HepG2 (cell line): ENCODE data around the gene PTF1A. TPM values are rescaled to one million over a fixed set of nuclear protein-coding genes. Genes with fewer than 3 reads are reported as not detected.

Source experiments
- ATAC-seq: fragments of 200-7000 bp; cut with Tn5 transposase; 3 replicates; pipeline ENCODE4 v1.9.1; 2020; ENCODE audit warnings: mild to moderate bottlenecking, moderate library complexity
- BruUV-seq: library from RNA; stranded (reverse); fragments of 400-500 nt; replicated peaks from 2 replicates; lab custom pipeline; 2021; lab: Mats Ljungman, UMichigan
- CTCF ChIA-PET: fragments of 300-600 bp; formaldehyde crosslinking; extraction: SDS; loops from one replicate; lab custom pipeline; 2021; ENCODE audit warnings: low total read pairs, inconsistent platforms, low intra/inter-chr PET ratio; lab: Yijun Ruan, JAX
- POLR2A ChIA-PET: fragments of 350-600 bp; sonication (Branson Sonifier 250); formaldehyde crosslinking; loops from one replicate; lab custom pipeline; 2020; ENCODE audit warnings: antibody characterized with exemption, inconsistent platforms; lab: Yijun Ruan, JAX
- DNase-seq: peaks from one replicate; pipeline ENCODE4 v3.0.0-alpha.2; 2015; ENCODE audit warnings: low spot score
- FAIRE-seq: peaks from 3 replicates; lab custom pipeline; 2011; peaks lifted over from hg19 to GRCh38; lab: Jason Lieb, UNC
- H2AFZ ChIP-seq: one replicate; pipeline ENCODE4 v1.6.1; 2011; ENCODE audit warnings: low read length, inconsistent platforms
- H3K27ac ChIP-seq: fragments of 300-600 bp; 3 replicates; pipeline ENCODE4 v1.8.0; 2011; ENCODE audit warnings: mixed run types, mild to moderate bottlenecking, mixed read lengths, low read length, inconsistent platforms; ENCODE audit not compliant: insufficient read depth; ENCODE audit errors: extremely low read length
- H3K27me3 ChIP-seq, 2 experiments: fragments of 200-600 bp in 1 of 2; 2 replicates in 1 of 2; 3 replicates in 1 of 2; pipeline versions ENCODE4 v1.6.0 to v1.8.0; 2011; ENCODE audit warnings: low read length in 2 of 2, mild to moderate bottlenecking in 2 of 2, moderate library complexity in 2 of 2, inconsistent platforms in 1 of 2; ENCODE audit not compliant: insufficient read depth in 2 of 2, control insufficient read depth in 1 of 2
- H3K36me3 ChIP-seq, 2 experiments: fragments of 200-600 bp in 1 of 2; replicated peaks in 1 of 2; 2 replicates in 1 of 2; 3 replicates in 1 of 2; pipeline versions ENCODE4 v1.5.1 to v1.8.0; 2011; ENCODE audit warnings: low read length in 2 of 2, inconsistent platforms in 1 of 2; ENCODE audit not compliant: insufficient read depth in 2 of 2, control insufficient read depth in 1 of 2
- H3K4me1 ChIP-seq: 2 replicates; pipeline ENCODE4 v1.5.1; 2012; ENCODE audit warnings: low read length, inconsistent platforms; ENCODE audit not compliant: insufficient read depth
- H3K4me2 ChIP-seq: 2 replicates; pipeline ENCODE4 v1.6.0; 2011; ENCODE audit warnings: low read depth, low read length, inconsistent platforms
- H3K4me3 ChIP-seq, 3 experiments: fragments of 200-600 bp in 1 of 3; sonication (generic), shearing (Covaris generic) in 1 of 3; replicated peaks in 1 of 3; 2 replicates each; pipeline ENCODE4 v1.5.1; 2011 to 2016; ENCODE audit warnings: low read length in 3 of 3, inconsistent platforms in 2 of 3, low read depth in 2 of 3, mild to moderate bottlenecking in 2 of 3, control low read depth in 1 of 3, mixed read lengths in 1 of 3; ENCODE audit not compliant: insufficient read depth in 1 of 3
- H3K79me2 ChIP-seq: one replicate; pipeline ENCODE4 v1.6.1; 2011; ENCODE audit warnings: low read length, inconsistent platforms; ENCODE audit not compliant: insufficient read depth
- H3K9ac ChIP-seq: 2 replicates; pipeline ENCODE4 v1.6.0; 2011; ENCODE audit warnings: mild to moderate bottlenecking, low read depth, low read length, inconsistent platforms; ENCODE audit not compliant: insufficient read depth
- H3K9me3 ChIP-seq: 2 replicates; pipeline ENCODE4 v1.5.1; 2012; ENCODE audit warnings: mild to moderate bottlenecking, low read length
- H4K20me1 ChIP-seq: 2 replicates; pipeline ENCODE4 v1.6.0; 2011; ENCODE audit warnings: inconsistent platforms, mild to moderate bottlenecking, low read length, moderate library complexity; ENCODE audit not compliant: insufficient read depth
- BCL3 ChIP-seq: sonication (generic); formaldehyde crosslinking; IDR thresholded peaks from 2 replicates; pipeline ENCODE4 v1.5.1; 2020; ENCODE audit warnings: mild to moderate bottlenecking, missing genetic modification reagents, moderate library complexity
- BCL6 ChIP-seq: IDR thresholded peaks from 2 replicates; pipeline ENCODE4 v1.6.1; 2016; ENCODE audit warnings: missing genetic modification reagents, missing compliant biosample characterization
- CERS6 ChIP-seq: sonication (generic); formaldehyde crosslinking; IDR thresholded peaks from 2 replicates; pipeline ENCODE4 v1.5.0; 2020; ENCODE audit warnings: missing genetic modification reagents
- CHD4 ChIP-seq: fragments of 200-600 bp; sonication (generic); IDR thresholded peaks from 2 replicates; pipeline ENCODE4 v1.7.0; 2017; ENCODE audit warnings: mild to moderate bottlenecking, low read length, borderline replicate concordance
- GMEB1 ChIP-seq: sonication (generic); formaldehyde crosslinking; IDR thresholded peaks from 2 replicates; pipeline ENCODE4 v1.5.1; 2020; ENCODE audit warnings: missing genetic modification reagents, mild to moderate bottlenecking, borderline replicate concordance
- HNRNPLL ChIP-seq: fragments of 200-400 bp; formaldehyde crosslinking; IDR thresholded peaks from 2 replicates; pipeline ENCODE4 v1.6.1; 2017; ENCODE audit warnings: mild to moderate bottlenecking, low read depth, low read length; ENCODE audit not compliant: poor library complexity, severe bottlenecking
- MAFG ChIP-seq: sonication (generic); formaldehyde crosslinking; IDR thresholded peaks from 2 replicates; pipeline ENCODE4 v1.5.1; 2020; ENCODE audit warnings: mild to moderate bottlenecking, missing genetic modification reagents
- NFE2L1 ChIP-seq: sonication (generic); formaldehyde crosslinking; IDR thresholded peaks from 2 replicates; pipeline ENCODE4 v1.4.0; 2020; ENCODE audit warnings: missing genetic modification reagents, mild to moderate bottlenecking, borderline replicate concordance
- NFE2L2 ChIP-seq: fragments of 150-350 bp; IDR thresholded peaks from 2 replicates; pipeline ENCODE4 v1.6.1; 2014; ENCODE audit warnings: low read length
- SALL1 ChIP-seq: sonication (generic); formaldehyde crosslinking; IDR thresholded peaks from 2 replicates; pipeline ENCODE4 v1.8.0; 2022; ENCODE audit warnings: mild to moderate bottlenecking, missing genetic modification reagents
- SIX1 ChIP-seq: sonication (generic); formaldehyde crosslinking; IDR thresholded peaks from 2 replicates; pipeline ENCODE4 v1.4.0; 2020; ENCODE audit warnings: missing genetic modification reagents, borderline replicate concordance
- SMARCC2 ChIP-seq: fragments of 450-650 bp; IDR thresholded peaks from 2 replicates; pipeline ENCODE4 v1.6.1; 2017; ENCODE audit warnings: antibody characterized with exemption, mild to moderate bottlenecking
- ZBTB21 ChIP-seq: sonication (generic); formaldehyde crosslinking; IDR thresholded peaks from 2 replicates; pipeline ENCODE4 v1.4.0; 2020; ENCODE audit warnings: missing genetic modification reagents
- ZMYM4 ChIP-seq: sonication (generic); formaldehyde crosslinking; IDR thresholded peaks from 2 replicates; pipeline ENCODE4 v1.8.1; 2023; ENCODE audit warnings: mild to moderate bottlenecking, missing genetic modification reagents
- ZNF674 ChIP-seq: sonication (generic); formaldehyde crosslinking; IDR thresholded peaks from 2 replicates; pipeline ENCODE4 v1.5.0; 2020; ENCODE audit warnings: low read depth, mild to moderate bottlenecking, missing genetic modification reagents
- WGBS: methylation state at CpG from one replicate; pipeline ENCODE4 v1.1.6; 2017; ENCODE audit warnings: low lambda C conversion rate; 5-methylcytosine and 5-hydroxymethylcytosine counted together
- in situ Hi-C: cut with HindIII; loops from 2 replicates; pipeline ENCODE4 v1.10.0; 2017; ENCODE audit warnings: low pct_unique_long_range_greater_than_20kb; ENCODE audit not compliant: extremely low pct_ligation_motif_present
- intact Hi-C: fragments of 100-400 bp; cut with micrococcal nuclease; formaldehyde crosslinking; loops from one replicate; pipeline ENCODE4 v1.10.0; 2022; ENCODE audit not compliant: unreplicated experiment
- polyA plus RNA-seq, 8 experiments: library from polyadenylated mRNA; depleted of rRNA in 3 of 8; stranded (reverse) in 7 of 8; unstranded in 1 of 8; fragments of >200 nt; fragmentation: Illumina TruSeq in 4 of 8; extraction: Trizol in 4 of 8; gene quantifications; 2 replicates each; pipeline versions ENCODE4 v1.2.1 to v1.2.3, GENCODE V29; 2011 to 2016; ENCODE audit warnings: low read depth in 4 of 8, missing spikeins in 1 of 8, mixed read lengths in 1 of 8; ENCODE audit not compliant: insufficient read depth in 1 of 8
- total RNA-seq, 5 experiments: library from RNA; depleted of rRNA; stranded (reverse); fragments of >200 nt; fragmentation: Illumina TruSeq; extraction: Trizol; gene quantifications; 2 replicates each; pipeline ENCODE4 v1.2.3, GENCODE V29; 2016; ENCODE audit warnings: low read depth in 1 of 5
- TF ChIP-seq, protein P1 (sequence below), 2 experiments: sonication (generic) in 1 of 2; formaldehyde crosslinking in 1 of 2; IDR thresholded peaks; 2 replicates each; pipeline versions ENCODE4 v1.4.0 to v1.6.1; 2018 to 2020; ENCODE audit warnings: missing genetic modification reagents in 2 of 2, borderline replicate concordance in 1 of 2, low read depth in 1 of 2, mild to moderate bottlenecking in 1 of 2, missing biosample characterization in 1 of 2

Gene PTF1A
- total and polyA plus RNA-seq, 2 of the 13 experiments (the other 11 are each of a cell fraction or from before 2014, with no cell fraction given) = not detected

GRCh38 chr10:23186178-23186577 lies 5.9 kb upstream of the PTF1A start:
- H3K27me3 ChIP-seq = peaks cover 2 to 22% of the 10 kb centered on the region in 2 experiments
- H2AFZ ChIP-seq = no peak overlapping the region
- no TSS peak for BruUV-seq
- H3K9me3 ChIP-seq = no peaks in the 10 kb centered on the region
- WGBS = 11% methylated on average over 7 of the region's 7 CpGs
- no peak for FAIRE-seq
- ChIA-PET CTCF (no interaction called here), POLR2A (interaction anchor here (0.8 kb wide), 1 partner anchor 25 kb away, joined by 3 read pairs; no protein-coding TSS in a partner anchor)
- intact Hi-C loops (no loop called here), in situ Hi-C loops (no loop called here)
- H4K20me1 ChIP-seq = no peaks in the 10 kb centered on the region
- no peak for DNase-seq
- peak; percentile 41 for ATAC-seq
- H3K9ac ChIP-seq = no peak overlapping the region
- H3K27ac ChIP-seq = peak overlapping the region; percentile 75
- peaks cover 50% of the 10 kb centered on the region for H3K4me1 ChIP-seq
- H3K79me2 ChIP-seq = no peaks in the 10 kb centered on the region
- no peaks in the 10 kb centered on the region for H3K36me3 ChIP-seq
- H3K4me3 ChIP-seq = no peak overlapping the region; a peak in 1 of 6 replicates
- peak overlapping the region; percentile 78 for H3K4me2 ChIP-seq
- TF ChIP-seq CERS6 (CRISPR knock-in tag) (no peak), SMARCC2 (no peak), SALL1 (CRISPR knock-in tag) (peak; percentile 5; the same call in 1 of the 2 replicates), GMEB1 (CRISPR knock-in tag) (no peak), ZBTB21 (no peak), BCL6 (CRISPR knock-in tag) (peak; percentile 46; the same call in 1 of the 2 replicates), ZMYM4 (CRISPR knock-in tag) (0 out of 2 replicates have a peak, but pooled peaks have one; percentile 4), SIX1 (CRISPR knock-in tag) (no peak), HNRNPLL (no peak), NFE2L1 (CRISPR knock-in tag) (no peak), NFE2L2 (no peak), ZNF674 (CRISPR knock-in tag) (no peak), BCL3 (CRISPR knock-in tag) (no peak), CHD4 (peak; percentile 85), MAFG (no peak)
- TF ChIP-seq, protein P1, sequence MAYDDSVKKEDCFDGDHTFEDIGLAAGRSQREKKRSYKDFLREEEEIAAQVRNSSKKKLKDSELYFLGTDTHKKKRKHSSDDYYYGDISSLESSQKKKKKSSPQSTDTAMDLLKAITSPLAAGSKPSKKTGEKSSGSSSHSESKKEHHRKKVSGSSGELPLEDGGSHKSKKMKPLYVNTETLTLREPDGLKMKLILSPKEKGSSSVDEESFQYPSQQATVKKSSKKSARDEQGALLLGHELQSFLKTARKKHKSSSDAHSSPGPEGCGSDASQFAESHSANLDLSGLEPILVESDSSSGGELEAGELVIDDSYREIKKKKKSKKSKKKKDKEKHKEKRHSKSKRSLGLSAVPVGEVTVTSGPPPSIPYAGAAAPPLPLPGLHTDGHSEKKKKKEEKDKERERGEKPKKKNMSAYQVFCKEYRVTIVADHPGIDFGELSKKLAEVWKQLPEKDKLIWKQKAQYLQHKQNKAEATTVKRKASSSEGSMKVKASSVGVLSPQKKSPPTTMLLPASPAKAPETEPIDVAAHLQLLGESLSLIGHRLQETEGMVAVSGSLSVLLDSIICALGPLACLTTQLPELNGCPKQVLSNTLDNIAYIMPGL (CRISPR knock-in tag; IDR thresholded peaks at IDR 0.05; ENCODE audit: borderline replicate concordance in 1 of 2, low read depth in 1 of 2) = peak in 1 of 2 experiments; percentile 8; a peak in 1 of 4 replicates
